GM19035 (cell line): ENCODE results near the gene QKI.
A peak's percentile ranks its signal among the peaks of the same experiment; 100 is the strongest.

Experiments used
- ATAC-seq: cut with Tn5 transposase; IDR thresholded peaks from one replicate; pipeline ENCODE4 v1.9.1; 2021; ENCODE audit not compliant: unreplicated experiment

QKI gene

GRCh38 chr6:163605385-163606097 lies 191.0 kb downstream of the QKI start:
- no peak for ATAC-seq

DNA sequence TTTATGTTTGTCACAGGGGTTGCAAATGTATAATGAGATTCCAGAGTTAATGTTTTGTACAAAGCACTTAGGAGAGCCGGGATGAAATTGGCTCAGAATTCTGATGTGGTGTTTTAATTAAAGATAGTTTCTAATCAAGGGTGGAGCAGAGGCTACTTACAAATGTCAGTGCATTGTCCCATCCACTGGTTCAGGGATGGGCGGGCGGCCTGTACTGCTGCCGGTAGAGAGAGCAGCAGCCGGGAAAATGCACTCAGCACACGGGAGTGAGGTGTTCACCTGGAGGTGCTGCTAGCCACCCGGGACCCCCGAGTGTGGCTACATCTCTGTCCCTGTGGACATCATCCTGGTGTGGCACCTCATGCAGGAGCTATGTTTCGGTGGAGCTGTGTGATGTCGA lies 193.3 kb downstream of the QKI start:
- ATAC-seq = no peak

DNA sequence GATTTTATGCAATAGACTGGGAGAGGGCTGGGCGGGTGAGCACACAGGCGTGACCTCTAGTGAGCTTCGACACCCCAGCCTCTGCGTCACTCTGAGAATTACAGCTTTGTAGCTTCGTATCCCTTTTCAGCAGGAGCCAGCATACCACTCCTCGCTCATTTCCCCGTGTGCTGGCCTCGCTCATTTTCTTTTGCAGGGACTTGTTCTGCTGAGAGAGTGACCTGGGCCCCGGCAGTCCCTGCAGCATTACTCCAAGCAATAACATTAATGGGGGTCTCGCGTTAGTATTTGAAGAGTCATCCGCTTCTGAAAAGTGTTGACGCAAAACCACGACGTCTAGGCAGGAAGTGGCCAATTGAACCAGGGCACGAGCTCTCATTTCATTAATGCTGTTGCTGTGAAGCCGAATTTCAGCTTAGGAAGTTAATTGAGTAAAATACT lies 193.7 kb downstream of the QKI start:
- ATAC-seq = no peak

DNA sequence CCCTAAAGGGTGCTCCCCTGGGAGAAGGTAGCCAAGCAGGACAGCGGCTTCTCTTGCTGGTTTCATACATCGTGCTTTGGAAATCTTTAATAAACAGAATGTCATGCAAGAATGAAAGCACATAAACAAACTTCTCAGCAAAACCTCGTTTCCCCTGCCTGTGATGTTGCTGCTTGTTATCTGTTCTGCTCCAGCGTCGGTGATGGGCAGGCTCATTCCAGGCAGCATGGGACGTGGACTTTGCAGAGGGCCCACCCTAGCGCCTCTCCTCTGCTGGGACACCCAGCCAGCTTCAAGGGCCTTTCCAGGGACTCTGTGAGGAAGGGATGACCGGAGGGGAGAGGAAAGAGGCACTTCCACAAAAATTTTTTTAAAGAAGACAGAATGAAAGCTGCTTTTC lies 197.7 kb downstream of the QKI start:
- no peak for ATAC-seq

- ATAC-seq = no peak
Measured at GRCh38 chr6:163613025-163613424, 198.5 kb downstream of the QKI start.

DNA sequence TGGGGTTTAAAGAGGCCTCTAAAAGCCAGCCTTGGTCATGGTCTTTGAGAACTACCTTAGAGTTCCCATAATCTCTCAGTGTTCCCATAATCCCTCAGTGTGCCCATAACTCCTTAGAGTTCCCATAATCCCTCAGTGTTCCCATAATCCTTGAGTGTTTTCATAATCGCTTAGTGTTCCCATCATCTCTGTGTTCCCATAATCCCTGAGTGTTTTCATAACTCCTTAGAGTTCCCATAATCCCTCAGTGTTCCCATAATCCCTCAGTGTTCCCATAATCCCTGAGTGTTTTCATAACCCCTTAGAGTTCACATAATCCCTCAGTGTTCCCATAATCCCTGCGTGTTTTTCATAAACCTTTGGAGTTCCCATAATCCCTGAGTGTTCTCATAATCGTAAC lies 199.2 kb downstream of the QKI start:
- ATAC-seq = no peak

GRCh38 chr6:163616452-163616851 lies 201.9 kb downstream of the QKI start:
- no peak for ATAC-seq

- no peak for ATAC-seq
Measured at GRCh38 chr6:163617549-163617948, 203.0 kb downstream of the QKI start.

GRCh38 chr6:163620101-163620500 lies 205.6 kb downstream of the QKI start:
- ATAC-seq = no peak

GRCh38 chr6:163620670-163621330 lies 206.3 kb downstream of the QKI start:
- no peak for ATAC-seq

GRCh38 chr6:163625265-163625664 lies 210.7 kb downstream of the QKI start:
- no peak for ATAC-seq

DNA sequence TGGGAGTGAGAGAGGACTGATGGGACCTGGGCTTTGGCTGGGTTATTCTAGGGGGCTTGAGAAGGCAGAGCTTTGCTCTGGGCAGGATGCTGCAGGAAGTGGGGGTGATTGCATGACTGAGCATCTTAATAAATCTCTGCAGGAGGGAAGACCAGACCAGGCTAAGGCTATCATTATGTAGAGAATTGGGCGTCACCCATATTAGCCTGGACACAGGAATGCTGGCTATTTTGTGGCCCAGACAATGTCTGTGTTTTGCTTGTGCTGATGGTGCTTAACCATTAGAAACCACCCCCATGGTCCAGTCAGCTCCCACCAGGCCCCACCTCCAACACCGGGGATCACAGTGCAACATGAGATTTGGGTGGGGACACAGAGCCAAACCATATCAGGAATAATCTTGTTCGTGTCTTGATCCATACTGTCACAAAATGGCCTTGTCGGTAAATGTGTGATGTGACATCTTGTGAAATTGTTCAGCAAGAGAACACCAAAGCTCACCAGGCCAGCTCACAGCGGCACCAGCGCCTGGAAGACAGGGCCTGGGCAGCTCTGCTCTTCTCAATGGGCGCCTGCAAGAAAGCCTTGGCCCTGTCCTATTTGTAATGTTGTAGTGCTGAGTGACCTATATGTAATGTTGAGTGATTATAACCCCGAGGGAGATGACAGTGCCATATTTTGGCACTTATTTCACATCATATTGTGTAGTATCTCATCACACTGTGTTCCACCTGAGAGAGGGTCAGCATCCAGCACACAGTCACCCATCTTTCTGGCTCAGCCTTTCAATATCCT lies 211.8 kb downstream of the QKI start:
- ATAC-seq = no peak

- peak; percentile 49 for ATAC-seq
Measured at GRCh38 chr6:163627274-163628062, 212.9 kb downstream of the QKI start.
